Endothelial cell of umbilical vein (primary cell): Measurements from ENCODE around the gene GNAI1. TPM values are rescaled to one million over a fixed set of nuclear protein-coding genes. Genes with fewer than 3 reads are reported as not detected.

ENCODE experiments used
- BruUV-seq: library from RNA; stranded (reverse); fragments of 400-500 nt; replicated peaks from 2 replicates; lab custom pipeline; 2021; lab: Mats Ljungman, UMichigan
- CTCF ChIA-PET: fragments of 300-600, 350-600 bp; sonication (Branson Sonifier 250); formaldehyde crosslinking; loops from one replicate; lab custom pipeline; 2021; ENCODE audit warnings: antibody characterized with exemption, inconsistent platforms; lab: Charles Lee
- POLR2A ChIA-PET: fragments of 300-600, 350-600 bp; sonication (Branson Sonifier 250); formaldehyde crosslinking; loops from one replicate; lab custom pipeline; 2021; ENCODE audit warnings: antibody characterized with exemption, inconsistent platforms; lab: Charles Lee
- DNase-seq: peaks from one replicate; pipeline ENCODE4 v3.0.0-alpha.2; 2011; ENCODE audit warnings: low read depth, low spot score
- FAIRE-seq: peaks from 2 replicates; lab custom pipeline; 2011; peaks lifted over from hg19 to GRCh38; lab: Jason Lieb, UNC
- H2AFZ ChIP-seq: 2 replicates; pipeline ENCODE4 v1.6.0; 2012; ENCODE audit warnings: low read depth, low read length, control low read depth, inconsistent platforms
- H3K27ac ChIP-seq: 2 replicates; pipeline ENCODE4 v1.5.1; 2011; ENCODE audit warnings: low read depth, mild to moderate bottlenecking, control low read depth, low read length, moderate library complexity; ENCODE audit not compliant: insufficient read depth
- H3K27me3 ChIP-seq, 2 experiments: 2 replicates each; pipeline versions ENCODE4 v1.6.0 to v1.6.1; 2011; ENCODE audit warnings: low read length in 2 of 2, mixed read lengths in 1 of 2; ENCODE audit not compliant: control insufficient read depth in 2 of 2, insufficient read depth in 2 of 2
- H3K36me3 ChIP-seq, 2 experiments: 2 replicates in 1 of 2; 3 replicates in 1 of 2; pipeline ENCODE4 v1.5.1; 2011; ENCODE audit warnings: low read length in 2 of 2, mild to moderate bottlenecking in 1 of 2, moderate library complexity in 1 of 2; ENCODE audit not compliant: control insufficient read depth in 2 of 2, insufficient read depth in 2 of 2; ENCODE audit errors: extremely low read depth in 1 of 2
- H3K4me1 ChIP-seq: 3 replicates; pipeline ENCODE4 v1.5.1; 2011; ENCODE audit warnings: mild to moderate bottlenecking, low read length; ENCODE audit not compliant: control insufficient read depth, insufficient read depth; ENCODE audit errors: extremely low read depth
- H3K4me2 ChIP-seq: 2 replicates; pipeline ENCODE4 v1.6.1; 2011; ENCODE audit warnings: low read length, control low read depth, mixed read lengths; ENCODE audit not compliant: insufficient read depth
- H3K4me3 ChIP-seq, 3 experiments: fragments of 200-600 bp in 1 of 3; sonication (generic), shearing (Covaris generic) in 1 of 3; replicated peaks in 1 of 3; 2 replicates each; pipeline ENCODE4 v1.5.1; 2011 to 2016; ENCODE audit warnings: control low read depth in 3 of 3, low read length in 3 of 3, mild to moderate bottlenecking in 2 of 3, inconsistent platforms in 1 of 3, low read depth in 1 of 3, moderate library complexity in 1 of 3; ENCODE audit not compliant: insufficient read depth in 1 of 3
- H3K79me2 ChIP-seq: 2 replicates; pipeline ENCODE4 v1.6.0; 2012; ENCODE audit warnings: low read length, inconsistent platforms; ENCODE audit not compliant: control insufficient read depth, insufficient read depth
- H3K9ac ChIP-seq: replicated peaks from 2 replicates; pipeline ENCODE3; 2011; ENCODE audit warnings: low read length, control low read depth; ENCODE audit not compliant: insufficient read depth; ENCODE audit errors: extremely low read depth
- H3K9me1 ChIP-seq: replicated peaks from 3 replicates; pipeline ENCODE4 v1.6.0; 2011; ENCODE audit warnings: mild to moderate bottlenecking, low read length; ENCODE audit not compliant: control insufficient read depth, insufficient read depth; ENCODE audit errors: extremely low read depth
- H3K9me3 ChIP-seq: replicated peaks from 2 replicates; pipeline ENCODE4 v1.5.1; 2012; ENCODE audit warnings: low read length, inconsistent platforms; ENCODE audit not compliant: control insufficient read depth, insufficient read depth
- H4K20me1 ChIP-seq: replicated peaks from 2 replicates; pipeline ENCODE3; 2011; ENCODE audit warnings: mild to moderate bottlenecking, low read length; ENCODE audit not compliant: control insufficient read depth, insufficient read depth; ENCODE audit errors: extremely low read depth
- EZH2 ChIP-seq: IDR thresholded peaks from 2 replicates; pipeline ENCODE4 v1.6.1; 2012; ENCODE audit warnings: borderline replicate concordance, low read depth, mild to moderate bottlenecking, moderate library complexity, low read length, inconsistent platforms; ENCODE audit not compliant: severe bottlenecking
- FOS ChIP-seq: IDR thresholded peaks from 2 replicates; pipeline ENCODE4 v1.6.1; 2011; ENCODE audit warnings: mild to moderate bottlenecking, low read length, moderate library complexity, borderline replicate concordance; ENCODE audit not compliant: insufficient read depth
- GATA2 ChIP-seq: IDR thresholded peaks from 2 replicates; pipeline ENCODE4 v1.7.0; 2011; ENCODE audit warnings: low read depth, mild to moderate bottlenecking, moderate library complexity, mixed read lengths, low read length; ENCODE audit not compliant: insufficient read length, insufficient read depth
- JUN ChIP-seq: IDR thresholded peaks from 2 replicates; pipeline ENCODE4 v1.6.1; 2011; ENCODE audit warnings: borderline replicate concordance, low read depth; ENCODE audit not compliant: insufficient read length, insufficient read depth
- MYC ChIP-seq: IDR thresholded peaks from one replicate; pipeline ENCODE4 v1.6.1; 2011; ENCODE audit warnings: mild to moderate bottlenecking, low read depth, low read length
- POLR2A ChIP-seq: IDR thresholded peaks from 2 replicates; pipeline ENCODE4 v1.6.1; 2012; ENCODE audit warnings: low read depth, mild to moderate bottlenecking, control low read depth, low read length
- POLR2AphosphoS5 ChIP-seq: IDR thresholded peaks from 2 replicates; pipeline ENCODE4 v1.6.1; 2012; ENCODE audit warnings: low read depth, mild to moderate bottlenecking, control low read depth, low read length, moderate library complexity; ENCODE audit not compliant: insufficient read depth
- dilution Hi-C: fragments of 300-500 bp; cut with MboI; formaldehyde crosslinking; loops from one replicate; pipeline ENCODE4 v1.15.0; 2019; ENCODE audit warnings: low sequenced_read_pairs; ENCODE audit not compliant: extremely low pct_ligation_motif_present
- intact Hi-C: fragments of 100-400 bp; cut with micrococcal nuclease; formaldehyde crosslinking; loops from one replicate; pipeline ENCODE4 v1.10.0; 2022
- polyA plus RNA-seq, 4 experiments: library from polyadenylated mRNA; depleted of rRNA in 3 of 4; stranded (reverse) in 3 of 4; unstranded in 1 of 4; fragments of >200 nt; gene quantifications; 2 replicates each; pipeline versions ENCODE4 v1.2.1 to v1.2.3, GENCODE V29; 2011 to 2012; ENCODE audit warnings: missing spikeins in 1 of 4
- total RNA-seq: library from RNA; stranded (reverse); gene quantifications from 2 replicates; pipeline ENCODE4 v1.2.3, GENCODE V29; 2021
- TF ChIP-seq, protein P1 (sequence below): IDR thresholded peaks from 2 replicates; pipeline ENCODE4 v1.6.1; 2011; ENCODE audit not compliant: insufficient read depth, insufficient read length
- TF ChIP-seq, protein P2 (sequence below), 2 donors: IDR thresholded peaks; 1 replicate in 1 of 2; 2 replicates in 1 of 2; pipeline ENCODE4 v1.5.1; 2011; ENCODE audit warnings: low read length in 2 of 2, mild to moderate bottlenecking in 2 of 2, moderate library complexity in 2 of 2, control low read depth in 1 of 2, inconsistent platforms in 1 of 2, low read depth in 1 of 2; ENCODE audit not compliant: insufficient read depth in 1 of 2; ENCODE audit errors: extremely low read depth in 1 of 2

Gene GNAI1
- total and polyA plus RNA-seq, 2 donors (not counting 3 experiments of a cell fraction or from before 2014, with no cell fraction given) = 7.5 to 15.0 TPM

DNA sequence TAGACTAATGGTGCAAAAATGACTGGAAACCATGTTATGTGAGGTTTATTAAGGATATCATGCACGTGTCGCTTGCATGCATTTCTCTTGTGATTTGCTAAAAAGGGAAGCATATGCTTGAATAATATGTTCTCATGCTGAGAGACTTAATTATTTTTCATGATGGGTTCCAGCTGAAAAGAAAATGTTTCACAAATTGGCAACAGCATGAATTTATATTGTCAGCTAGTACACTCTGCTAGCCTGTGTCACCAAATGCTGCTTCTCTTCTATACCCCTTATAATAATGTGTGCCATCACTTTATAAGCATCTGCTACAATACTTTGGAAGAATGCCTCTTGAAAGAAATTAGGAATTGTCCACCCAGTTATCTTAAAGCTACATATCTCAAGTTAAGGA is 63.0 kb downstream of the GNAI1 start:
- H3K79me2 ChIP-seq = no peaks in the 10 kb centered on the region

More for the DNA sequence above, 63.0 kb downstream of the GNAI1 start:
- Histone ChIP-seq H3K4me3 (no peak overlapping the region), H4K20me1 (no peaks in the 10 kb centered on the region), H3K27ac (no peak overlapping the region), H3K9me1 (no peaks in the 10 kb centered on the region), H3K9ac (no peak overlapping the region), H3K9me3 (no peaks in the 10 kb centered on the region), H3K4me1 (no peaks in the 10 kb centered on the region), H3K4me2 (no peak overlapping the region), H2AFZ (no peak overlapping the region), H3K27me3 (no peaks in the 10 kb centered on the region), H3K36me3 (peaks cover 0 to 3% of the 10 kb centered on the region in 2 experiments)
- CTCF ChIA-PET = interaction anchor here (0.8 to 2.0 kb wide), 8 partner anchors 9 to 63 kb away, joined by 3 to 8 read pairs (median 4); partner anchors contain the start of gene GNAI1
- TF ChIP-seq FOS = no peak
- TF ChIP-seq, protein P1, sequence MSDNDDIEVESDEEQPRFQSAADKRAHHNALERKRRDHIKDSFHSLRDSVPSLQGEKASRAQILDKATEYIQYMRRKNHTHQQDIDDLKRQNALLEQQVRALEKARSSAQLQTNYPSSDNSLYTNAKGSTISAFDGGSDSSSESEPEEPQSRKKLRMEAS = no peak
- TF ChIP-seq MYC = no peak
- TF ChIP-seq POLR2AphosphoS5 = no peak
- no peak for TF ChIP-seq JUN
- TF ChIP-seq GATA2 = no peak
- TF ChIP-seq, protein P2, sequence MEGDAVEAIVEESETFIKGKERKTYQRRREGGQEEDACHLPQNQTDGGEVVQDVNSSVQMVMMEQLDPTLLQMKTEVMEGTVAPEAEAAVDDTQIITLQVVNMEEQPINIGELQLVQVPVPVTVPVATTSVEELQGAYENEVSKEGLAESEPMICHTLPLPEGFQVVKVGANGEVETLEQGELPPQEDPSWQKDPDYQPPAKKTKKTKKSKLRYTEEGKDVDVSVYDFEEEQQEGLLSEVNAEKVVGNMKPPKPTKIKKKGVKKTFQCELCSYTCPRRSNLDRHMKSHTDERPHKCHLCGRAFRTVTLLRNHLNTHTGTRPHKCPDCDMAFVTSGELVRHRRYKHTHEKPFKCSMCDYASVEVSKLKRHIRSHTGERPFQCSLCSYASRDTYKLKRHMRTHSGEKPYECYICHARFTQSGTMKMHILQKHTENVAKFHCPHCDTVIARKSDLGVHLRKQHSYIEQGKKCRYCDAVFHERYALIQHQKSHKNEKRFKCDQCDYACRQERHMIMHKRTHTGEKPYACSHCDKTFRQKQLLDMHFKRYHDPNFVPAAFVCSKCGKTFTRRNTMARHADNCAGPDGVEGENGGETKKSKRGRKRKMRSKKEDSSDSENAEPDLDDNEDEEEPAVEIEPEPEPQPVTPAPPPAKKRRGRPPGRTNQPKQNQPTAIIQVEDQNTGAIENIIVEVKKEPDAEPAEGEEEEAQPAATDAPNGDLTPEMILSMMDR (IDR thresholded peaks at IDR 0.05; ENCODE audit: extremely low read depth in 1 of 2, insufficient read depth in 1 of 2, low read depth in 1 of 2, low read length in 2 of 2) = no peak
- no peak for TF ChIP-seq EZH2
- no peak for TF ChIP-seq POLR2A
- POLR2A ChIA-PET = interaction anchor here (1.0 kb wide), 1 partner anchor 438 kb away, joined by 7 read pairs; no protein-coding TSS in a partner anchor
- no TSS peak for BruUV-seq
- dilution Hi-C loops = no loop called here
- DNase-seq (no peak), FAIRE-seq (no peak)
- intact Hi-C loops = no loop called here
